Glutamatergic neuron (in vitro differentiated cells): ENCODE results near the gene TSPAN9. TPM values are rescaled to one million over a fixed set of nuclear protein-coding genes. Genes with fewer than 3 reads are reported as not detected.

ENCODE experiments used
- DNase-seq: peaks from one replicate; pipeline ENCODE4 v3.0.0; 2022
- H3K27ac Mint-ChIP-seq: one replicate; pipeline ENCODE4 v1.8.0; 2020; ENCODE audit warnings: mild to moderate bottlenecking, mixed read lengths, inconsistent platforms; ENCODE audit not compliant: unreplicated experiment
- H3K27me3 Mint-ChIP-seq: one replicate; pipeline ENCODE4 v1.8.0; 2020; ENCODE audit warnings: mild to moderate bottlenecking, moderate library complexity, mixed read lengths, inconsistent platforms; ENCODE audit not compliant: unreplicated experiment
- H3K36me3 Mint-ChIP-seq: one replicate; pipeline ENCODE4 v1.8.0; 2020; ENCODE audit warnings: mild to moderate bottlenecking, mixed read lengths, inconsistent platforms; ENCODE audit not compliant: unreplicated experiment
- H3K4me1 Mint-ChIP-seq: one replicate; pipeline ENCODE4 v1.8.0; 2020; ENCODE audit warnings: mild to moderate bottlenecking, low read depth, mixed read lengths, inconsistent platforms; ENCODE audit not compliant: unreplicated experiment
- H3K4me3 Mint-ChIP-seq: one replicate; pipeline ENCODE4 v1.8.0; 2020; ENCODE audit warnings: mild to moderate bottlenecking, mixed read lengths, inconsistent platforms; ENCODE audit not compliant: unreplicated experiment
- H3K9me3 Mint-ChIP-seq: one replicate; pipeline ENCODE4 v1.8.0; 2020; ENCODE audit warnings: mild to moderate bottlenecking, moderate library complexity, mixed read lengths, inconsistent platforms; ENCODE audit not compliant: unreplicated experiment
- total RNA-seq: library from RNA; stranded (reverse); fragmentation: NEBNext Ultra II Directional; extraction: Animal tissue kit (Norgen Biotek cat#: 25700); gene quantifications from one replicate; pipeline ENCODE4 v1.2.1, GENCODE V29; 2021; ENCODE audit not compliant: unreplicated experiment
- TF ChIP-seq, protein P1 (sequence below): fragments of 200-600 bp; sonication (generic); IDR thresholded peaks from one replicate; pipeline ENCODE4 v1.5.0; 2021; ENCODE audit not compliant: partially characterized antibody, unreplicated experiment

TSPAN9 gene
- total RNA-seq, 1 donor from 2014 or later: 142 TPM

DNA sequence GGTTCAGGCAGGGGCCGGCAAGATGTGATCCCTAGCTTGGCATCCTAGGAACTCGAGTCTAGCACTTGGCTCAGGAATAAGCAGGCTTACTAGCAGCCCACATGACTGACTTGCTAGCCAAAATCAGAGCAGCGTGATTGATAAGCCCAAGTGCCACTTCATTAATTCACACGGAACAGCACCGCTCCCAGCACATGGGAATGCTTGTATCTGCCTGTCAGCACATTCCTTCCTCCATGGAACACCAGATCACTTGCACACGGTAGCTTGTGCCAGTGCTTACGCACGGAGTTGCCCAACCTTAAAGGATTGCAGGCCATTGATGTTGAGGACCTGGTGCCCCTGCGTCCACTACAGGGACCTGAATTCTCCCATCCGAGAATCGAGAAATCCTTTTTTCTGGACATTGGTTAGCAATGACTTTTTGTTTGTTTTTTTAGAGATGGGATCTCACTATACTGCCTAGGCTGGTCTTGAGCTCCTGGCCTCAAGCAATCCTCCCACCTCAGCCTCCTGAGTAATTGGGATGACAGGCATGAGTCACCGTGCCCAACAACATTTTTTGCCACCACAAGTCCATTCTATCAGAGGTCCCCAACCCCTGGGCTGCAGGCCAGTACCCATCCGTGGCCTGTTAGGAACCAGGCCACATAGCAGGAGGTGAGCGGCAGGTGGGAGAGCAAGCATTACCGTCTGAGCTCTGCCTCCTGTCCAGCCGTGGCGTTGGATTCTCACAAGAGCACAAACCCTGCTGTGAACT, 30.6 kb upstream of the TSPAN9 start:
- TF ChIP-seq, protein P1, sequence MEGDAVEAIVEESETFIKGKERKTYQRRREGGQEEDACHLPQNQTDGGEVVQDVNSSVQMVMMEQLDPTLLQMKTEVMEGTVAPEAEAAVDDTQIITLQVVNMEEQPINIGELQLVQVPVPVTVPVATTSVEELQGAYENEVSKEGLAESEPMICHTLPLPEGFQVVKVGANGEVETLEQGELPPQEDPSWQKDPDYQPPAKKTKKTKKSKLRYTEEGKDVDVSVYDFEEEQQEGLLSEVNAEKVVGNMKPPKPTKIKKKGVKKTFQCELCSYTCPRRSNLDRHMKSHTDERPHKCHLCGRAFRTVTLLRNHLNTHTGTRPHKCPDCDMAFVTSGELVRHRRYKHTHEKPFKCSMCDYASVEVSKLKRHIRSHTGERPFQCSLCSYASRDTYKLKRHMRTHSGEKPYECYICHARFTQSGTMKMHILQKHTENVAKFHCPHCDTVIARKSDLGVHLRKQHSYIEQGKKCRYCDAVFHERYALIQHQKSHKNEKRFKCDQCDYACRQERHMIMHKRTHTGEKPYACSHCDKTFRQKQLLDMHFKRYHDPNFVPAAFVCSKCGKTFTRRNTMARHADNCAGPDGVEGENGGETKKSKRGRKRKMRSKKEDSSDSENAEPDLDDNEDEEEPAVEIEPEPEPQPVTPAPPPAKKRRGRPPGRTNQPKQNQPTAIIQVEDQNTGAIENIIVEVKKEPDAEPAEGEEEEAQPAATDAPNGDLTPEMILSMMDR: no peak
- Mint-ChIP-seq H3K27me3 (peaks cover 8% of the 10 kb centered on the region), H3K4me1 (peaks cover 25% of the 10 kb centered on the region), H3K36me3 (no peaks in the 10 kb centered on the region), H3K27ac (no peak overlapping the region), H3K4me3 (no peak overlapping the region), H3K9me3 (peaks cover 6% of the 10 kb centered on the region)
- DNase-seq: no peak

DNA sequence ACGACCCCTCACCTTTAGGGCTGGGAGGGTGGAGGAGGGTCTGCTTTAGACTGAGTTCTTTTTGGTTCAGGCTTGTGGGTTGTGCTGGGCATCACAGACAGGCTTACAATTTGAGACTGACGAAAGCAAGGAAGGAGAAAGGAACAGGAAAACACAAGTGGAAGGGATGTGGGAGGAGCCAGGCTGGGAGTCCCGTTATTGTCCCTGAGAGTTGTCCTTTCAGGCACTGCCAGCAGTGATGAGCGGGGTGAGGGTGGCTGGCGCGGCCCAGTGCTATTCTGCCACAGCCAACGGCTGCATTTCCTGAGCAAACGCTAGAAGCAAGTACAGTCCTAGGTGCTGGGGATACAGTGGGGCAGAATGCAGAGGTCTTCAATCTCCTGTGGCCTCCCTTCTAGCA, 29.2 kb upstream of the TSPAN9 start:
- H3K4me1 Mint-ChIP-seq: peaks cover 17% of the 10 kb centered on the region
- no peak overlapping the region for H3K27ac Mint-ChIP-seq
- no peak for DNase-seq
- H3K4me3 Mint-ChIP-seq: no peak overlapping the region
- no peaks in the 10 kb centered on the region for H3K36me3 Mint-ChIP-seq
- H3K27me3 Mint-ChIP-seq: peaks cover 6% of the 10 kb centered on the region
- TF ChIP-seq, protein P1: no peak
- peaks cover 3% of the 10 kb centered on the region for H3K9me3 Mint-ChIP-seq

DNA sequence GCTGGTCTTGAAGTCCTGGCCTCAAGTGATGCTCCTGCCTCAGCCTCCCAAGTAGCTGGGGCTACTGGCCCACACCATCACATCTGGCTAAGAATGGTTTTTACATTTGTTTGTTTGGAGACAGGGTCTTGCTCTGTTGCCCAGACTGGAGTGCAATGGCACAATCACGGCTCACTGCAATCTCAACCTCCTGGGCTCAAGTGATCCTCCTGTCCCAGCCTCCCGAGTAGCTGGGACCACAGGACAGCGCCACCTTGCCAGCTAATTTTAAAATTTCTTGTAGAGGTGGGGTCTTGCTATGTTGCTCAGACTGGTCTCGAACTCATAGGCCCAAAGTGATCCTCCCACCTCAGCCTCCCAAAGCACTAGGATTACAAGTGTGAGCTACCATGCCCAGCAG, 28.6 kb upstream of the TSPAN9 start:
- Mint-ChIP-seq H3K9me3 (peaks cover 2% of the 10 kb centered on the region), H3K36me3 (no peaks in the 10 kb centered on the region), H3K4me1 (peaks cover 13% of the 10 kb centered on the region), H3K27me3 (peaks cover 3% of the 10 kb centered on the region), H3K27ac (no peak overlapping the region), H3K4me3 (no peak overlapping the region)
- no peak for DNase-seq
- TF ChIP-seq, protein P1: no peak

DNA sequence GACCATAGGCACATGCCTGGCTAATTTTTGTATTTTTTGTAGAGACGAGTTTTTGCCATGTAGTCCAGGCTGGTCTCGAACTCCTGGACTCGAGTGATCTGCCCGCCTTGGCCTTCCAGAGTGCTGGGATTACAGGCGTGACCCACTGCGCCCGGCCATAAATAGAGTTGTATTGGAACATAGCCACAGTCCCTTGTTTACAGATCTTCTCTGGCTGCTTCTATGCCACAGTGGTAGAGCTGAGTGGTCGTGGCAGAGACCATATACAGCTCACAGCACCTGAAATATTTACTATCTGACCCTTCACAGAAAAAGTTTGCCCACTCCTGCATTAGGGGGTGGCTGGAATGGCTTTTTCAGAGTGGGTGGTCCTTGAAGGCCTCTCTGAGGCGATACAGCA, 28.0 kb upstream of the TSPAN9 start:
- Mint-ChIP-seq H3K27ac (no peak overlapping the region), H3K4me3 (no peak overlapping the region), H3K4me1 (peaks cover 9% of the 10 kb centered on the region), H3K36me3 (no peaks in the 10 kb centered on the region), H3K27me3 (peaks cover 3% of the 10 kb centered on the region), H3K9me3 (peaks cover 2% of the 10 kb centered on the region)
- TF ChIP-seq, protein P1: no peak
- DNase-seq: no peak

DNA sequence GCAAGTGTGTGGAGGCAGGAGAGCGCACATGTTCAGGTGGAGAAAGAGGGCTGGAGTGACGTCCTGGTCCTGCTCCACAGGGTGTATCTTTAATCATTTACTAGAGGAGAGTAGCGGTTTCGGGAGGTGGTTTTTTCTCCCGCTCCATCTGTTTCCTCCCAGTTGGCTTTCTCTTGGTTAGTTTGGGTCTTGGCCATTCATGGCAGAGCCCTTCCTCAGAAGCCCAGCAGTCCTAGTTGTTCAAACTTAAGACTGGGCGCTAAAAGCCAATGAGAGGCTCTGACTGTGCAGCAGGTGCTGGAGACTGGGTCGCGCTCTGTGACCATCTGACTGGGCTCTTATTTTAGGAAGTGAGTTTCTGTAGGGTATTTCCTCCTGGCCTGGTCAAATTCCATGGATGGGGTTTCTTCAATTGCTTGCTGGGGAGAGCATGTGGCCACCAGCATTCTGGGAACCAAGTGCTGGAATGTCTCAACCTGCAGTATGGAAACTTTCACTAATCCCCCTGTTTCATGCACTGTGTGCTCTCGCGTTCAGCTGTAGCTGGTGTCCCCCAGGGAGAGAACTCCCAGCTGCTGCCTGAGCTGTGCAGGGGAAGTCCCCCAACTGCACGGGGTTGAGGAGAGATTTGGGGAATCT, 27.4 kb upstream of the TSPAN9 start:
- H3K4me3 Mint-ChIP-seq: no peak overlapping the region
- H3K9me3 Mint-ChIP-seq: peaks cover 2% of the 10 kb centered on the region
- DNase-seq: no peak
- no peaks in the 10 kb centered on the region for H3K36me3 Mint-ChIP-seq
- TF ChIP-seq, protein P1: no peak
- H3K4me1 Mint-ChIP-seq: peaks cover 9% of the 10 kb centered on the region
- H3K27ac Mint-ChIP-seq: no peak overlapping the region
- H3K27me3 Mint-ChIP-seq: peaks cover 3% of the 10 kb centered on the region
